Raji (cell line): Measurements from ENCODE around the gene PADI6.

Experiments used
- POLR2A ChIP-seq: IDR thresholded peaks from 2 replicates; pipeline ENCODE4 v1.6.1; 2011; ENCODE audit warnings: low read depth, low read length, control low read depth; ENCODE audit not compliant: insufficient read depth

PADI6 gene

DNA sequence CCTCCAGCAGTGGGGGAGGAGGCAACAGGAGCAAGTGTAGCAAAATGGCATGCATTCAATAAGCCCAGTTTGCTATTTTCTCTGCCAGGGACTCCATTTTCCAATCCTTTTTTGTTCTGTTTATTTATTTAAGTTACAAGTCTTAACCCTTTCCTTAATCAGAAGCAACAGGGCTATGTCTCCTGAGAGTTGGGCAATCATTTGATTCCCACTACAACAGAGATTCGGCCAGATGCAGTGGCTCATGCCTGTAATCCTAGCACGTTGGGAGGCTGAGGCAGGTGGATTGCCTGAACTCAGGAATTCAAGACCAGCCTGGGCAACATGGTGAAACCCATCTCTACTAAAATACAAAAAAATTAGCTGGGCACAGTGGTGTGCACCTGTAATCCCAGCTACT lies 42.0 kb downstream of the PADI6 start:
- no peak for TF ChIP-seq POLR2A

DNA sequence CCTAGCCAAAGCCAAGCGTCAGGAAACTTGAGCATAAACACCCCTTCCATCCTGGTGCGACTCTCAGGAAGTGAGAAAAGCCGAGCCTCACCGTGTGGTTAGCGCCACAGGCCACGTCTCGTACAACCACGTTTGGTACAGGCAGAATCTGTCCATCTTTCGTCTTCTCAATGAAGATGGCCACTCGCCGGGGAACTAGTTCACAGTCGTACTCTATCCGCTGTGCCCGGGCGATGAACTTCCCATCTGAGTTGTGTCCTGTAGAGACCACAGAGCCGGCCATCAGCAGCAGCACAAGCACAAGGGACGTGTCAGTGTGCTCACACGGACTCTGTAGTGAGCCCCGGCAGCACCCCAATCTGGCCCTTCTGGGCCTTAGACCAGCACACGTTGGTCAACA lies 44.4 kb downstream of the PADI6 start:
- TF ChIP-seq POLR2A, result no peak

DNA sequence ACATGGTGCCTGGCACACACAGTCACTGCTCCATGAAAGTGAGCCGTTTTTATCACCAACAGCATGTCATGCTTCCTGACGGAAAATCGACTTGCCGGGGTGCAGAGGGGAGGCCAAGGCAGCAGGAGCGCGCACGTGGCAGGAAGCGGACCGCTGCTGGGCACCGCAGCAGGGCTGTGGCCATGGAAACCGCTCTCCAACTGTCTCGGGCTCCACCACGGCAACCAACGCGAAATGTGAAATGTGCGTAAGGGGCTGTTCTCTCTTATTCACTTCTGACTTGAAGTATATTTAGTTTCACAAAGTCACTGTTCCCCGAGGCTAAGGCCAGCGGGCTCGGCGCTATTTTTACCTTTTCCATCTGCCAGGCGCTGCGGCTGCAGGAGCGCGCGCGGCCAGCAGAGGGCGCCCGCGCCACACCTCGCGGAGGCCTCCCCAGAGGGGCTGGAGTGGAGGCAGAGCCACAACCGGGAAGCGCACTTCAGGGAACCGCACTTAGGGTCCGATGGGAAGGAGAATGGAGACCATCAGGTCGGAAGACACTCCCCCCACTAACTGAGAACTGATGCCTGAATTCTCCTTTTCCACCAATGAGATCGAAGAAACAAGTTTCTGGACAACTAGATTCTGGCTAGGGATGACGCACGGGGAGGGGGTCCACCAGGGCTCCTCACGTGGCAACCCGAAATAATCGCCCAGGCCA lies 47.8 kb downstream of the PADI6 start:
- no peak for TF ChIP-seq POLR2A

DNA sequence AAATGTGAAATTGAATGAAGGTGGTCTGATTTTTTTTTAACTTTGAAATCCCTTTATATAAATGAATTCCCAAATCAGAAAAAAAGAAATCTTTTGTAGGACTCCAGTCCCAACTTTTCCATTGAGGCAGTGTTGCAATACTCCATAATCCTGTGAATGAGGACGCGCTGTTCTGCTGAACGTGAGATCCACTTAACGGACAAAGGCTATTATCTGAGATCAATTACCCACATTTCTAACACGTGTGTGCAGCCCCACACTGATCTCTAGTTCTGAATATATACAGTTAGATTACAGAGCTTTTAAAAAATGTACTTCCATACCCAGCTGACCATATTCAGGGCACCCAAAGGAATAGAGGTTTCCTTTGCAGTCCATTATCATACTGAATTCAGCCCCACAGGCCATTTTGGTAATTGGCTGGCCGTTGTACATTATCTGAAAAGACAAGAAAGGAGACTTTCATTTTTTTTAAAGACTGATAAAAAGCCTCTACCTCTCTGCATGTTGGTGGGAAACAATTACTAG lies 48.5 kb downstream of the PADI6 start:
- no peak for TF ChIP-seq POLR2A

DNA sequence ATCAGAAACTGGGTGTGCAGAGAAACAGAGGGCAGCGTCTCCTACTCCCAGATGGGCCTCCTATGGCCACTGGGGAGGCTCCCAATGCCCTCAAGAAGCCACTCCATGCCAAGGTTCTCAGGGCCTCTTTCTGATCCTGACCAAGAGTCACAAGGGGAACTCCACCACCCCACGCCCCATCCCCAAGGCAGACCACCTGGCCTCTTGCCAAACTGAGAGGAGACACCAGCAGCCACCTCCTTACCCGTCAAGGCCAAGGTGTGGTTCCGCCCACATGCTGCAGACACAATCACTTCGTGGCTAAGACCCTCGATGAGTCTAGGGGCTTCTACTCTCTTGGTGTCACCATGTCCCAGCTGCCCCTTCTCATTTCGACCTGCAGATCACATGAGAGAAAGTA lies 50.5 kb downstream of the PADI6 start:
- TF ChIP-seq POLR2A, result no peak

DNA sequence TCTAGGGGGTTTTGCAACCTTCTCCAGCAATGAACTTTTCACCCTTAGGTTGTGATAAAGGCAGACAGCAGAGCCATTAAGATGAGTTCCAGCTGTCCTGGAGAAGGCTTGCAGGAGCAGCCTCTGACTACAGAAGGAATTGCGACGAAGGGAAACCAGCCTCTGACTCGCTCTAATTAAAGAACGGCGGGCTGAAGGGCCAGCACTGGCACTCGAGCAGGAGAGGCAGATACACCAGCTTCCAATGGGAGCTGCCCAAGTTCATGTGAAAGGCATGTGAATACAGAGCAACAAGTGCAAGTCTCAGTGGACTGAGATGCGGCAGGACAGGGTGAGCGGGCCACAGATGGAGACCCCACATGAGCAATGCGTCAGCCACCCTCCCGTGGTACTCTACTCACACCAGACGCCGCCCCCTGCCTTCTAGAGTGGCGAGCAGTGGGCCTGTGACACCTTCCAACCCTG lies 51.8 kb downstream of the PADI6 start:
- TF ChIP-seq POLR2A, result no peak

DNA sequence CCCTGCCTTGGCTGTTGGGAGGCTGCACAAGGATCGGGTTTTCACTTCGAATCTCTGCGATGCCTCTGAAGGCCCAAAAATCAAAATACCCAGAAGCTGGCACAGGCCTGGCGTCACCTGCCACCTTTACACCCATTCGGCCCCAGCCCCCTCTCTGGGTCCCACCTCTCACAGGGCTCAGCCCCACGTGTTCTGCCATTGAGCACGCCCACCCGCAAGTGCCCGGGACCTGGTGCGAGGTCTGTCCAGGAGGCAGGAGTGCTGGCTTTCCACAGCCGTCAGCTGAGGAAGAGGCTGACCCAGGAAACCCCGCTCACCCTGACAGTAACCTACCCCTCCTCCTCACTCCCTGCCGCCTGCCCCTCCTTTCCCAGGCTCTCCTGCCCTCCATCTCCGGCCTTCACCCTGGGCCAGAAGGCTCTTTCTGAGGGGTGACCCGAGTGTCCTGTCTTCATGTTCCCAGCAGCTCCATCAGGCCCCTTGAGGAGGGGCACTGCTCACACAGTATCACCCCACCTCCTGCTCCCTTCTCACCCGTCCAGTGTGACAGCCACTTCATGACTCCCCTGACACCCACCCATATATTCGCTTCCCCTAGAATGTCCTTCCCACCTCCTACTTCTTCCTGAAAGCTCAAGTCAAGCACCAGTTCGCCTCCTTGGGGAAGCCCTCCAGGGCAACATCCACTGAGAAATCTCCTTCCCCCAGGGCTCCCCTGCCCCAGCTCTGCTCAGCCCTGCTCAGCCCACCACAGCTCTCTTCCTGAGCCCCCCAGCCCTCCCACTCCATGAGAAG lies 54.0 kb downstream of the PADI6 start:
- TF ChIP-seq POLR2A, result no peak

DNA sequence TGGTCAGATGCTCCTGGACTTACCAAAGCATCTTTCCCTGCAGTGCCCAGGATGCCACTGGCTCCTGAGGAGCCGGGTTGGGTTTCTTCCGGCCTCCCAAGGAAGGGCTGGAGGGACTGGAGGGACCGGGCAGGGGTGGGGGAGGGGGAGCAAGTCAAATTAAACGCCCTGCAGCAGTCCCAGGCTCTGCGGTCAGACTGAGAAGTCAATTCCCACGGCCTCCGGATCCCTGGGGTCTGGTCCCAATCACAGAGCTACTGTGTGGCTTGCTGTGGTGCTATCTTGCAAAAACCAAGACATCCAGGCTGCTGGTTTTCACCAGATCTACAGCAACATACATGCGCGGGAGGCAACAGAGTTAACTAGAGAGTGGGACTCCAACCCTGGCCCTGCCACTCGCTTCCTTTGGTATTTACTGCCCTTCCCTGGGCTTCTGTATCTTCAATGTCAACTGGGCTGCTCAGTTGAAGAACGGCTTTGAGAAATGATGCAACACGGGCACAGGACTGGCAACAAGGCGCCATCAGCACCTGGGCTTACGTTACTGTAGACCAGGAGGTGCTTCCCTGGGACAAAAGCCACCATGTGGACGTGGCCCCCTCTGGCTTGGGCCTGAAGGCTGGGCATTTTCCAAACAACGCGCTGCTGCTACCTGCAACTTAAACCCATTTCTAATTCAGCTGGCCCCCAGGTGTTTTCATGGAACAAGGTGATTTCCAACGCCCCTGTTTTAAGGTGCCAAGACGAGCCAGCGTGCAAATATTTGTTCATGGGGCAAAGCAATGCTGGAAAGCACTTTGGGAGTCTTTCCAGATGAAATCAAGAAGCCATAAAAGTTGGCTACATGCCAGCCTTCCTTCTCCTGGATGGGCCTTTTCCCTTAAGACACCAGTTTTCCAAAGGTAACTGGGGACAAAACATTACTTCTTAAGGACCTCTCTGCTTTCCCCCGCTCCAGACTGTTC lies 56.0 kb downstream of the PADI6 start:
- TF ChIP-seq POLR2A, result no peak

DNA sequence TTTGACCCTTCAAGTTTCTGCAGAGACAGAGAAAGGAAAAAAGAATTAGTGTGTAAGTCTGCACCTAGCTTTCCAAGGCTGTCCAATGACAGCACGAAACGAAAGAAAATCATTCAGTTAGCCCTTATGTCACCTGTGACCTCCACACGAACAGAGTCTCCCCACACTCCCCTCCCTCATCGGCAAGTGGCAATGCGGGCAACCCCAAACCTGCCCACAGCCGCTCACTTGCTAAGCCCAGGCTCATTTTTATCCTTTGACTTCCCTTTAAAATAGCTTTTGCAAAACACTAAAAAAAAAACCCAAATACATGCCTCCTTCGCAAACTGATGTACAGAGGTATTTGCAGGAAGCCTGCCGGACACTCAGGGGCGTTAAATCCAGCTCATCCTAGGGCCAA lies 57.2 kb downstream of the PADI6 start:
- TF ChIP-seq POLR2A, result no peak

DNA sequence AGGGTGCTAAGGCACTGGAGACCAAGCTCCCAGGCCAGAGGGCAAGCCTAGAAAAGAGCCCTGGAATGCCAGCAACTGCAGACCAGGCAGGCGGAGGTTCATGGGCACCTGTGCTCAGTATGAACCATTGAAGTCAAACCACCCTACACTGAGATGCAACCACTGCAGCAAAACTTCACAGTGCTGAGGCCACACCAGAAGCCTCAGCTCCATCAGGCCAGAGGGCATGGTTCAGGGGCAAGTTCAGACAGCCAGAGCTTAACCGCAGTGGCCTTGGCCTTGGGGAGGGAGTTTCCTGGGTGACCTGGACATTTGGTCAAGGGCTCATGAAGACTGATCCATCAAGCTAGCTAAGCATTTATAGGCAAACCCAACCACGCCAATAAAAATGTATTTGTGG lies 60.4 kb downstream of the PADI6 start:
- no peak for TF ChIP-seq POLR2A

DNA sequence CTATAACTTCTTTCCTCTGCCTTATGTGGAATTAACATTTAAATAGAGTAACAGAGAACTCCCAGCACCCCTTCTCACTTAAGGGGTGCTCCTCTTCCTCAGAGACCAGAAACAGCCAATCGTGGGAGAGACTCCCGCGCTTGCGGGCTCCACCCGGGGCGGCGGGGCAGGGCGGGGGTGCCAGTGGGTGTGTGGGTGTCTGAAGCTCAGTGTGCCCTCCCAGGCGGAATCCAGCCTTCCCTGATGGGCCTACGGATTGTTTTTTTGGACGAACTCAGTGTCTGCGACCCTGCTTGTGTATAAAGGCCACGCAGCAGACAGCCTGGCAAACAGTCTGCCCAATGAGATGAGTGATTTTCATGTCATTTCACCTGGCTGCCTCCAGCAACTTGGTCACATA lies 61.3 kb downstream of the PADI6 start:
- no peak for TF ChIP-seq POLR2A

DNA sequence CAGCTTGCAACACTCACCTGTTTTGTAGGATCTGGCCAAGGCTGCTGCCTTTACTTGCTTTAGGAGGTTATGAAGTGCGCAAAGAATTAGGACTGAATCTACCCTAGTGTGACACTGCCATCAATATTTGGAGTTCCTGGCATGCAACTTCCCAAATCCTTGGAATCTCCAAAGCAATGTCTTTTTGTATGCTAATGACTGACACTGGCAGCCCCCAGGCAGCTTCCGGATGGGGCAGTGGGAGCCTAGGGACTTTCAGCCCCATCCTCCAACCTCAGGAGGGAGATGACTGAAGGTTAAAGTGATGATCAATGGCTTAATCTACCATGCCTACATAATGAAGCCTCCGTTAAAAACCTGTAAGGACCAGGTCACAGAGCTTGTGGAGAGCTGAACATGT lies 62.0 kb downstream of the PADI6 start:
- no peak for TF ChIP-seq POLR2A

DNA sequence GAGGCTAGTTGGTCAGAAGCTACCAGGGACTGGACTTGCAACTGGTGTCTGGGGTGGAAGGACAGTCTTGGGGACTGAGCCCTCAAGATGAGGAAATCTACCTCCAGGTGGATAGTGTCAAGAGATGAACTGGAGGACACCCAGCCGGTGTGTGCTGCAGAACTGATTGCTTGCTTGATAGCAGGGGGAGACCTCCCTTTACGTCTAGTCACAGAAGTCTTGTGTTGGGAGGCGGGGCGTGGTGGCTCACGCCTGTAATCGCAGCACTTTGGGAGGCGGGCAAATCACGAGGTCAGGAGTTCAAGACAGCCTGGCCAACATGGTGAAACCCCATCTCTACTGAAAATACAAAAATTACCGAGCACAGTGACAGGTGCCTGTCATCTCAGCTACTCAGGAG lies 62.6 kb downstream of the PADI6 start:
- TF ChIP-seq POLR2A, result no peak

DNA sequence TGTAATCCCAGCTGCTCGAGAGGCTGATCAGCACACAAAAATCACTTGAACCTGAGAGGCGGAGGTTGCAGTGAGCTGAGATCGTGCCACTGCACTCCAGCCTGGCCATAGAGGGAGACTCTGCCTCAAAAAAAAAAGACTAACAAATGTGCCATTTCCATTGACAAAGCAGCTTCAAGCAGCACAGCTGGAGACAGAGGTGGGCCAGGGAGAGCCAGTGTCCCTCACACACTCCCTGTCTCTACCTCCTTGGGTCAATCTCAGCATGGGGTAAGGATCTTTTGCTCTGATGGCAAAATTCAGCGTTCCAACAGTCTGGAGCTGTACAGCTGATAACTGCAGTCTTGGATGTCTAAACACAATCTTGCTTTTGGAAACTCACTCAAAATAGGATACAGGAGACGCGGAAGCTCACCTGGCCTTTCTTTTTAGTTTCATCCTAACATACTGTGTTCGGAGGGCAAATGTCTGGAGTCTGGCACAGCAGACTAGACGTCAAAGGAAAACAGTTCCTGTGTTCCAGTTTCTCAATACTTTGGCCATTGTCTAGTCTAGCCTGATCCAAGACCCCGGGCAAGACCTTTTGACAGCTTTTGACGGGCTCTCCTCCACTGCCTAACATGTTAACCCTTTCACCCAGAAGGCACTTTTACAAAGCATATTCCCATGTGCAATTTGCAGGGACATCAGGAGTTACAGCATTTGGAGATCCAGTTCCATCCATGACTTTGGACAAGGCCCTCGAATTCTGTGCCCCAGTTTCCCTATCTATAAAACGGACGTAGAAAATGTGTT lies 64.6 kb downstream of the PADI6 start:
- TF ChIP-seq POLR2A, result no peak
